ENCODE measurements around the gene BYSL. TPM values are rescaled to one million over a fixed set of nuclear protein-coding genes. Genes with fewer than 3 reads are reported as not detected.

BYSL gene
- total and polyA plus RNA-seq, 12 donors = 5.1 to 42.9 (median 16.3) TPM

GRCh38 chr6:41975276-41975675 is 54.0 kb downstream of the BYSL start:
- TF ChIP-seq CTCF (IDR thresholded peaks at IDR 0.05) = no peak
- no peak for TF ChIP-seq POLR2A (IDR thresholded peaks at IDR 0.05)
- Histone ChIP-seq H3K36me3 (replicated peaks in 1 of 2) (no peaks in the 10 kb centered on the region), H3K9me3 (replicated peaks in 1 of 3) (no peaks in the 10 kb centered on the region), H3K4me3 (no peak overlapping the region), H3K27ac (no peak overlapping the region), H3K4me1 (replicated peaks in 1 of 2) (peaks cover 0 to 15% of the 10 kb centered on the region in 2 donors), H3K27me3 (no peaks in the 10 kb centered on the region)
- peak in 2 of 7 donors; percentile 10 to 43 for DNase-seq
- intact Hi-C loops (cut with DNase I) = no loop called here
- WGBS, 4 donors = 82 to 100% (median 93%) methylated on average over 2 to 4 of the region's 4 CpGs

GRCh38 chr6:41976794-41977484 is 55.6 kb downstream of the BYSL start:
- H3K36me3 ChIP-seq (replicated peaks in 1 of 2) = no peaks in the 10 kb centered on the region
- H3K27me3 ChIP-seq = no peaks in the 10 kb centered on the region
- no peak overlapping the region for H3K4me3 ChIP-seq
- 57 to 65% (median 62%) methylated on average over 9 of the region's 9 CpGs for WGBS, 4 donors
- no peaks in the 10 kb centered on the region for H3K9me3 ChIP-seq (replicated peaks in 1 of 3)
- DNase-seq = peak in 1 of 7 donors; percentile 31
- intact Hi-C loops (cut with DNase I) = no loop called here
- H3K27ac ChIP-seq = no peak overlapping the region
- peaks cover 0 to 7% of the 10 kb centered on the region in 2 donors for H3K4me1 ChIP-seq (replicated peaks in 1 of 2)
- TF ChIP-seq CTCF (IDR thresholded peaks at IDR 0.05) (no peak), POLR2A (IDR thresholded peaks at IDR 0.05) (no peak)

Small RNA genes lying within 50 kb of the gene (small RNA-seq; reads per million reads assigned to genes)
- 0 reads per million in 2 donors for gene RF00019

Other genes with a start within 250 kb of the BYSL start
- gene TFEB, start 185.9 kb upstream of the BYSL start, total RNA-seq = 10 to 100 TPM; 13.3 to 27.1 (median 20.3) TPM
- 10 to 100 TPM in 2 of 3 donors, 1 to 10 TPM in 1; 2.1 to 47.2 (median 18.4) TPM for gene TFEB, start 185.9 kb upstream of the BYSL start, polyA plus RNA-seq
- 1 to 10 TPM in 1 of 9 donors, under 1 TPM in 1, not detected in 7; 0.57 to 1.2 TPM for gene PGC, start 174.1 kb upstream of the BYSL start, total RNA-seq
- gene PGC, start 174.1 kb upstream of the BYSL start, polyA plus RNA-seq = 1 to 10 TPM in 2 of 3 donors, not detected in 1; 1.1 to 1.6 TPM
- gene FRS3, start 141.6 kb upstream of the BYSL start, total RNA-seq = 10 to 100 TPM in 1 of 9 donors, 1 to 10 TPM in 7, under 1 TPM in 1; 0.30 to 12.1 (median 5.2) TPM
- 10 to 100 TPM in 2 of 3 donors, 1 to 10 TPM in 1; 2.1 to 21.2 (median 14.0) TPM for gene FRS3, start 141.6 kb upstream of the BYSL start, polyA plus RNA-seq
- gene PRICKLE4, start 140.7 kb upstream of the BYSL start, total RNA-seq = 1 to 10 TPM in 6 of 9 donors, under 1 TPM in 2, not detected in 1; 0.28 to 7.1 (median 3.8) TPM
- 1 to 10 TPM in 2 of 3 donors, not detected in 1; 3.6 to 5.3 TPM for gene PRICKLE4, start 140.7 kb upstream of the BYSL start, polyA plus RNA-seq
- gene TOMM6, start 133.8 kb upstream of the BYSL start, total RNA-seq = 100 to 1,000 TPM; 146 to 349 (median 225) TPM
- 100 to 1,000 TPM; 272 to 507 (median 343) TPM for gene TOMM6, start 133.8 kb upstream of the BYSL start, polyA plus RNA-seq
- gene USP49, start 26.1 kb upstream of the BYSL start, total RNA-seq = 1 to 10 TPM; 1.5 to 5.7 (median 3.6) TPM
- gene USP49, start 26.1 kb upstream of the BYSL start, polyA plus RNA-seq = 1 to 10 TPM; 1.5 to 6.2 (median 2.2) TPM
- gene MED20, start 360 bp upstream of the BYSL start, total RNA-seq = 10 to 100 TPM in 8 of 9 donors, 1 to 10 TPM in 1; 8.2 to 36.5 (median 23.7) TPM
- gene MED20, start 360 bp upstream of the BYSL start, polyA plus RNA-seq = 10 to 100 TPM in 2 of 3 donors, 1 to 10 TPM in 1; 9.6 to 22.9 (median 12.5) TPM
- gene CCND3, start 20.3 kb downstream of the BYSL start, total RNA-seq = 100 to 1,000 TPM in 8 of 9 donors, 10 to 100 TPM in 1; 85.9 to 309 (median 166) TPM
- gene CCND3, start 20.3 kb downstream of the BYSL start, polyA plus RNA-seq = 100 to 1,000 TPM in 2 of 3 donors, 10 to 100 TPM in 1; 86.3 to 163 (median 135) TPM
- 10 to 100 TPM; 16.4 to 83.7 (median 30.2) TPM for gene TAF8, start 129.0 kb downstream of the BYSL start, total RNA-seq
- gene TAF8, start 129.0 kb downstream of the BYSL start, polyA plus RNA-seq = 10 to 100 TPM; 10.1 to 12.7 (median 12.5) TPM
- gene C6orf132, start 221.1 kb downstream of the BYSL start, total RNA-seq = 1 to 10 TPM in 6 of 9 donors, under 1 TPM in 3; 0.09 to 4.7 (median 1.7) TPM
- 1 to 10 TPM in 2 of 3 donors, under 1 TPM in 1; 0.49 to 1.4 (median 1.4) TPM for gene C6orf132, start 221.1 kb downstream of the BYSL start, polyA plus RNA-seq

Data from adrenal gland (tissue), 12 donors.